Measurements from ENCODE around the gene AFF4. TPM values are rescaled to one million over a fixed set of nuclear protein-coding genes. Genes with fewer than 3 reads are reported as not detected.

AFF4 gene
- total and polyA plus RNA-seq, 9 of the 15 experiments (the other 6 are each of a cell fraction or from before 2014, with no cell fraction given): 1.7 to 25.8 (median 17.9) TPM

GRCh38 chr5:132963171-132964104, at the start of gene AFF4 (continued):
- TF ChIP-seq SNAPC5 (CRISPR knock-in tag; IDR thresholded peaks at IDR 0.05): no peak
- peak; percentile 68 for TF ChIP-seq POLR2B (IDR thresholded peaks at IDR 0.05; ENCODE audit: low read depth, partially characterized antibody)
- TF ChIP-seq, protein P1, sequence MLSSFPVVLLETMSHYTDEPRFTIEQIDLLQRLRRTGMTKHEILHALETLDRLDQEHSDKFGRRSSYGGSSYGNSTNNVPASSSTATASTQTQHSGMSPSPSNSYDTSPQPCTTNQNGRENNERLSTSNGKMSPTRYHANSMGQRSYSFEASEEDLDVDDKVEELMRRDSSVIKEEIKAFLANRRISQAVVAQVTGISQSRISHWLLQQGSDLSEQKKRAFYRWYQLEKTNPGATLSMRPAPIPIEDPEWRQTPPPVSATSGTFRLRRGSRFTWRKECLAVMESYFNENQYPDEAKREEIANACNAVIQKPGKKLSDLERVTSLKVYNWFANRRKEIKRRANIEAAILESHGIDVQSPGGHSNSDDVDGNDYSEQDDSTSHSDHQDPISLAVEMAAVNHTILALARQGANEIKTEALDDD (IDR thresholded peaks at IDR 0.05): no peak
- TF ChIP-seq IRF2 (CRISPR knock-in tag; IDR thresholded peaks at IDR 0.05): no peak
- TF ChIP-seq E2F3 (CRISPR knock-in tag; IDR thresholded peaks at IDR 0.05): no peak; the same call in 1 of the 2 replicates
- no peak for TF ChIP-seq ZNF280B (CRISPR knock-in tag; IDR thresholded peaks at IDR 0.05)
- TF ChIP-seq GABPA (tag; conservative IDR thresholded peaks at IDR 0.05; ENCODE audit: low read depth): peak; percentile 93
- no peak for TF ChIP-seq CBX5 (IDR thresholded peaks at IDR 0.05; ENCODE audit: borderline replicate concordance, low read depth)
- 0 out of 2 replicates have a peak, but pooled peaks have one; percentile 37 for TF ChIP-seq SMAD3 (CRISPR knock-in tag; conservative IDR thresholded peaks at IDR 0.05)
- no peak for TF ChIP-seq CAMTA2 (CRISPR knock-in tag; conservative IDR thresholded peaks at IDR 0.05)
- TF ChIP-seq KLF6 (CRISPR knock-in tag; IDR thresholded peaks at IDR 0.05; ENCODE audit: borderline replicate concordance): peak; percentile 92; the same call in 1 of the 2 replicates
- no peak for TF ChIP-seq ZNF23 (CRISPR knock-in tag; IDR thresholded peaks at IDR 0.05)
- peak; percentile 82 for TF ChIP-seq EP400 (IDR thresholded peaks at IDR 0.05)
- no peak for TF ChIP-seq GABPB2 (CRISPR knock-in tag; conservative IDR thresholded peaks at IDR 0.05)
- TF ChIP-seq SIX5 (IDR thresholded peaks at IDR 0.05; ENCODE audit: borderline replicate concordance in 1 of 2, insufficient read depth in 1 of 2, low read depth in 1 of 2, low read length in 2 of 2): no peak
- TF ChIP-seq MBD2 (IDR thresholded peaks at IDR 0.05; ENCODE audit: borderline replicate concordance, low read depth): peak; percentile 66; the same call in 1 of the 2 replicates
- TF ChIP-seq, protein P2, sequence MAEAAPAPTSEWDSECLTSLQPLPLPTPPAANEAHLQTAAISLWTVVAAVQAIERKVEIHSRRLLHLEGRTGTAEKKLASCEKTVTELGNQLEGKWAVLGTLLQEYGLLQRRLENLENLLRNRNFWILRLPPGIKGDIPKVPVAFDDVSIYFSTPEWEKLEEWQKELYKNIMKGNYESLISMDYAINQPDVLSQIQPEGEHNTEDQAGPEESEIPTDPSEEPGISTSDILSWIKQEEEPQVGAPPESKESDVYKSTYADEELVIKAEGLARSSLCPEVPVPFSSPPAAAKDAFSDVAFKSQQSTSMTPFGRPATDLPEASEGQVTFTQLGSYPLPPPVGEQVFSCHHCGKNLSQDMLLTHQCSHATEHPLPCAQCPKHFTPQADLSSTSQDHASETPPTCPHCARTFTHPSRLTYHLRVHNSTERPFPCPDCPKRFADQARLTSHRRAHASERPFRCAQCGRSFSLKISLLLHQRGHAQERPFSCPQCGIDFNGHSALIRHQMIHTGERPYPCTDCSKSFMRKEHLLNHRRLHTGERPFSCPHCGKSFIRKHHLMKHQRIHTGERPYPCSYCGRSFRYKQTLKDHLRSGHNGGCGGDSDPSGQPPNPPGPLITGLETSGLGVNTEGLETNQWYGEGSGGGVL (CRISPR knock-in tag; IDR thresholded peaks at IDR 0.05): no peak
- TF ChIP-seq ZFP91 (CRISPR knock-in tag; IDR thresholded peaks at IDR 0.05): no peak
- peak; percentile 99 for TF ChIP-seq ZFX (CRISPR knock-in tag; IDR thresholded peaks at IDR 0.05)
- no peak for TF ChIP-seq HLTF (IDR thresholded peaks at IDR 0.05)

Data from K562 (cell line).